CD14-positive monocyte (primary cell): ENCODE data around the gene RAB1A. TPM values are rescaled to one million over a fixed set of nuclear protein-coding genes. Genes with fewer than 3 reads are reported as not detected.
A peak's percentile ranks its signal among the peaks of the same experiment; 100 is the strongest.

ENCODE experiments used
- DNase-seq, 3 donors: peaks; one replicate each; pipeline ENCODE4 v3.0.0-alpha.2; 2011 to 2022
- H2AFZ ChIP-seq: 2 replicates; pipeline ENCODE4 v1.6.0; 2012; ENCODE audit warnings: mild to moderate bottlenecking, low read depth, low read length, inconsistent platforms; ENCODE audit not compliant: insufficient read depth, poor library complexity, severe bottlenecking
- H3K27ac ChIP-seq, 2 donors: 1 replicate in 1 of 2; 2 replicates in 1 of 2; pipeline ENCODE4 v1.5.1; 2012 to 2013; ENCODE audit warnings: low read length in 2 of 2, control low read depth in 1 of 2, inconsistent platforms in 1 of 2, low read depth in 1 of 2, mild to moderate bottlenecking in 1 of 2
- H3K27me3 ChIP-seq, 2 donors: one replicate each; pipeline versions ENCODE4 v1.6.0 to v1.6.1; 2011 to 2013; ENCODE audit warnings: low read length in 2 of 2; ENCODE audit not compliant: control insufficient read depth in 2 of 2, insufficient read depth in 2 of 2
- H3K36me3 ChIP-seq, 2 donors: replicated peaks in 1 of 2; 1 replicate in 1 of 2; 2 replicates in 1 of 2; pipeline versions ENCODE4 v1.5.1 to v1.6.1; 2012 to 2013; ENCODE audit warnings: low read length in 2 of 2, control low read depth in 1 of 2, inconsistent platforms in 1 of 2, mild to moderate bottlenecking in 1 of 2; ENCODE audit not compliant: insufficient read depth in 2 of 2, control insufficient read depth in 1 of 2
- H3K4me1 ChIP-seq, 2 donors: 1 replicate in 1 of 2; 2 replicates in 1 of 2; pipeline versions ENCODE4 v1.5.1 to v1.6.1; 2012 to 2013; ENCODE audit warnings: low read length in 2 of 2, control low read depth in 1 of 2, inconsistent platforms in 1 of 2, mild to moderate bottlenecking in 1 of 2, moderate library complexity in 1 of 2; ENCODE audit not compliant: insufficient read depth in 2 of 2, control insufficient read depth in 1 of 2
- H3K4me2 ChIP-seq: replicated peaks from 2 replicates; pipeline ENCODE3; 2012; ENCODE audit warnings: low read length, moderate library complexity, mild to moderate bottlenecking; ENCODE audit not compliant: poor library complexity, severe bottlenecking; ENCODE audit errors: extremely low read depth
- H3K4me3 ChIP-seq, 3 experiments: fragments of 200-600 bp in 1 of 3; sonication (generic) in 1 of 3; replicated peaks in 1 of 3; 1 replicate in 2 of 3; 2 replicates in 1 of 3; pipeline ENCODE4 v1.5.1; 2011 to 2013; ENCODE audit warnings: low read length in 3 of 3, mild to moderate bottlenecking in 3 of 3, control low read depth in 2 of 3, low read depth in 2 of 3, inconsistent platforms in 1 of 3, moderate library complexity in 1 of 3
- H3K79me2 ChIP-seq: 2 replicates; pipeline ENCODE4 v1.6.0; 2012; ENCODE audit warnings: mild to moderate bottlenecking, control low read depth, inconsistent platforms, low read length, moderate library complexity; ENCODE audit not compliant: insufficient read depth
- H3K9ac ChIP-seq: 2 replicates; pipeline ENCODE4 v1.6.0; 2017; ENCODE audit warnings: low read length, mild to moderate bottlenecking; ENCODE audit not compliant: insufficient read depth, poor library complexity, severe bottlenecking
- H3K9me3 ChIP-seq, 2 donors: replicated peaks in 1 of 2; 1 replicate in 1 of 2; 2 replicates in 1 of 2; pipeline versions ENCODE4 v1.5.1 to v1.6.1; 2012 to 2013; ENCODE audit warnings: low read length in 2 of 2, control low read depth in 1 of 2; ENCODE audit not compliant: control insufficient read depth in 1 of 2, insufficient read depth in 1 of 2
- H4K20me1 ChIP-seq: 2 replicates; pipeline ENCODE4 v1.6.0; 2012; ENCODE audit warnings: mild to moderate bottlenecking, low read length, control low read depth, moderate library complexity; ENCODE audit not compliant: insufficient read depth
- H3K27ac Mint-ChIP-seq, 7 donors: one replicate each; pipeline ENCODE4 v1.8.0; 2020; ENCODE audit warnings: mild to moderate bottlenecking in 7 of 7, mixed read lengths in 7 of 7, moderate library complexity in 6 of 7, inconsistent platforms in 2 of 7
- H3K27me3 Mint-ChIP-seq, 3 donors: one replicate each; pipeline ENCODE4 v1.8.0; 2021 to 2022; ENCODE audit warnings: low read depth in 3 of 3, mild to moderate bottlenecking in 3 of 3, mixed read lengths in 3 of 3, moderate library complexity in 3 of 3, inconsistent platforms in 1 of 3
- H3K36me3 Mint-ChIP-seq, 2 donors: one replicate each; pipeline ENCODE4 v1.8.0; 2020; ENCODE audit warnings: mixed read lengths in 2 of 2, inconsistent platforms in 1 of 2, mild to moderate bottlenecking in 1 of 2
- H3K4me1 Mint-ChIP-seq: one replicate; pipeline ENCODE4 v1.8.0; 2020; ENCODE audit warnings: mild to moderate bottlenecking, mixed read lengths
- H3K4me3 Mint-ChIP-seq, 2 donors: one replicate each; pipeline ENCODE4 v1.8.0; 2020; ENCODE audit warnings: mild to moderate bottlenecking in 2 of 2, mixed read lengths in 2 of 2, moderate library complexity in 1 of 2
- H3K9me3 Mint-ChIP-seq, 7 donors: one replicate each; pipeline ENCODE4 v1.8.0; 2020 to 2022; ENCODE audit warnings: mixed read lengths in 7 of 7, mild to moderate bottlenecking in 6 of 7, moderate library complexity in 6 of 7, inconsistent platforms in 2 of 7
- WGBS: methylation state at CpG from one replicate; pipeline ENCODE4 v1.1.5; 2013; ENCODE audit warnings: missing lambda C conversion rate; ENCODE audit not compliant: insufficient coverage; 5-methylcytosine and 5-hydroxymethylcytosine counted together
- intact Hi-C, 2 donors: fragments of 100-400 bp; cut with micrococcal nuclease; formaldehyde crosslinking; loops; one replicate each; pipeline versions ENCODE4 v1.15.0 to v1.15.1; 2023
- polyA plus RNA-seq, 3 donors: library from polyadenylated mRNA; depleted of rRNA in 1 of 3; unstranded in 2 of 3; stranded (reverse) in 1 of 3; fragments of 300-500 nt in 2 of 3; fragments of >200 nt in 1 of 3; fragmentation: Illumina TruSeq in 2 of 3; gene quantifications; 1 replicate in 2 of 3; 2 replicates in 1 of 3; pipeline ENCODE4 v1.2.3, GENCODE V29; 2012 to 2021
- TF ChIP-seq, protein P1 (sequence below): fragments of 200-600 bp; IDR thresholded peaks from one replicate; pipeline ENCODE4 v1.8.0; 2022; ENCODE audit warnings: antibody characterized with exemption, mild to moderate bottlenecking

RAB1A gene
- polyA plus RNA-seq, 3 donors: 106 to 124 (median 110) TPM

DNA sequence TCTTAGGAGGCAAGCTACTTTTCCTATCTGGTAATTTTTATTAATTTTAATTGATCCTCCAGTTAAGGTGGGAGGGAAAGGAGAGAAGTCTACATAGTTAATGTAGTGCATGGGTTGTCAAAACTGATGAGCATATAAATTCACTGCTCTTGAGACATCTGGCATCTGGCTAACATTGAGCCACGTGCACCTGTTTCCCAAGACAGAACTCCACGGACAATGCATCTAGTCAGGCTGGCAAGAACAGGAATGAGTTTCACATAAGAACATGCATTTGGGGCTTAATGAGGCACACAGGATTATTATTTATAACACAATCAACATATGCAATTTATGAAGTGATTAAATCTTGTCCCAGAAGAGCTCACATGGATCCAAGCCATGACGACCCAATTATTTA is 16.2 kb upstream of the RAB1A start:
- Histone ChIP-seq H3K27ac (no peak overlapping the region), H3K4me1 (no peaks in the 10 kb centered on the region), H3K27me3 (no peaks in the 10 kb centered on the region), H2AFZ (no peak overlapping the region), H3K4me3 (no peak overlapping the region), H3K9me3 (no peaks in the 10 kb centered on the region), H3K4me2 (no peak overlapping the region), H3K9ac (no peak overlapping the region), H4K20me1 (no peaks in the 10 kb centered on the region), H3K79me2 (no peaks in the 10 kb centered on the region), H3K36me3 (no peaks in the 10 kb centered on the region)
- DNase-seq: no peak
- intact Hi-C loops: no loop called here
- Mint-ChIP-seq H3K4me3 (no peak overlapping the region), H3K27ac (no peak overlapping the region), H3K27me3 (peaks cover 0 to 3% (median 0%) of the 10 kb centered on the region in 3 donors), H3K9me3 (peaks cover 0 to 2% (median 0%) of the 10 kb centered on the region in 7 donors), H3K4me1 (peaks cover 9% of the 10 kb centered on the region), H3K36me3 (no peaks in the 10 kb centered on the region)
- no CpG with 5 or more reads among the region's 3 CpGs for WGBS
- TF ChIP-seq, protein P1, sequence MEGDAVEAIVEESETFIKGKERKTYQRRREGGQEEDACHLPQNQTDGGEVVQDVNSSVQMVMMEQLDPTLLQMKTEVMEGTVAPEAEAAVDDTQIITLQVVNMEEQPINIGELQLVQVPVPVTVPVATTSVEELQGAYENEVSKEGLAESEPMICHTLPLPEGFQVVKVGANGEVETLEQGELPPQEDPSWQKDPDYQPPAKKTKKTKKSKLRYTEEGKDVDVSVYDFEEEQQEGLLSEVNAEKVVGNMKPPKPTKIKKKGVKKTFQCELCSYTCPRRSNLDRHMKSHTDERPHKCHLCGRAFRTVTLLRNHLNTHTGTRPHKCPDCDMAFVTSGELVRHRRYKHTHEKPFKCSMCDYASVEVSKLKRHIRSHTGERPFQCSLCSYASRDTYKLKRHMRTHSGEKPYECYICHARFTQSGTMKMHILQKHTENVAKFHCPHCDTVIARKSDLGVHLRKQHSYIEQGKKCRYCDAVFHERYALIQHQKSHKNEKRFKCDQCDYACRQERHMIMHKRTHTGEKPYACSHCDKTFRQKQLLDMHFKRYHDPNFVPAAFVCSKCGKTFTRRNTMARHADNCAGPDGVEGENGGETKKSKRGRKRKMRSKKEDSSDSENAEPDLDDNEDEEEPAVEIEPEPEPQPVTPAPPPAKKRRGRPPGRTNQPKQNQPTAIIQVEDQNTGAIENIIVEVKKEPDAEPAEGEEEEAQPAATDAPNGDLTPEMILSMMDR: no peak

DNA sequence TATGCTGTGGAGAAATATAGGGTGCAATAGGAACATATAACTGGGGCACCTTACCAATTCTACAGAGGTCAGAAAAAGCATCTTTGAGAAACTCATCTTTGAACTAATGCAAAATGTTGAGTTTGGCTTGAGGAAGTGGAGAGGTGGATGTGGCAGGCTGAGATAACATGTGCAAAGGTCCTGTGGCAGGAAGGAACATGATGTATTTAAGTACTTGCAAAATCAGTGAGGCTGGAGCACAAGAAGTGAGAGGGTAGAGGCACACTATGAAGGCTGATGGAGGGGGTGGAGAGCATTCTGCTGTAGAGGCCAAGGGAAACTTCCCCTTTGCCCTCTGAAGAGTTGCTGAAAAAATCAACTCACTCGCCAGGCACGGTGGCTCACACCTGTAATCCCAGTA is 14.7 kb upstream of the RAB1A start:
- peaks cover 9% of the 10 kb centered on the region for H3K4me1 Mint-ChIP-seq
- H3K9me3 ChIP-seq: no peaks in the 10 kb centered on the region

More for the DNA sequence above, 14.7 kb upstream of the RAB1A start:
- TF ChIP-seq, protein P1: no peak
- Mint-ChIP-seq H3K9me3 (peaks cover 0 to 2% (median 0%) of the 10 kb centered on the region in 7 donors), H3K4me3 (no peak overlapping the region), H3K36me3 (no peaks in the 10 kb centered on the region), H3K27me3 (peaks cover 0 to 3% (median 1%) of the 10 kb centered on the region in 3 donors), H3K27ac (peak overlapping the region in 2 of 7 donors; percentile 8 to 50)
- no peaks in the 10 kb centered on the region for H3K4me1 ChIP-seq
- 100% methylated on average over 1 of the region's 2 CpGs for WGBS
- no peak overlapping the region for H3K9ac ChIP-seq
- H3K4me2 ChIP-seq: no peak overlapping the region
- no peaks in the 10 kb centered on the region for H3K27me3 ChIP-seq
- no peak overlapping the region for H3K27ac ChIP-seq
- no peaks in the 10 kb centered on the region for H3K79me2 ChIP-seq
- no peak overlapping the region for H3K4me3 ChIP-seq
- intact Hi-C loops: no loop called here
- no peak overlapping the region for H2AFZ ChIP-seq
- no peaks in the 10 kb centered on the region for H3K36me3 ChIP-seq
- DNase-seq: no peak
- H4K20me1 ChIP-seq: no peaks in the 10 kb centered on the region
